HepG2 (cell line): ENCODE data around the gene CCDC88B. TPM values are rescaled to one million over a fixed set of nuclear protein-coding genes. Genes with fewer than 3 reads are reported as not detected.

Experiments used
- HNRNPL ChIP-seq: fragments of 200-400 bp; formaldehyde crosslinking; IDR thresholded peaks from 2 replicates; pipeline ENCODE4 v1.6.1; 2017; ENCODE audit warnings: mild to moderate bottlenecking, low read depth, low read length
- JUN ChIP-seq: sonication (generic); formaldehyde crosslinking; IDR thresholded peaks from 2 replicates; pipeline ENCODE4 v1.4.0; 2020; ENCODE audit warnings: mild to moderate bottlenecking, missing genetic modification reagents
- LCORL ChIP-seq, 2 experiments: fragments of 450-650 bp in 1 of 2; sonication (generic) in 1 of 2; formaldehyde crosslinking in 1 of 2; IDR thresholded peaks; 2 replicates each; pipeline versions ENCODE4 v1.5.0 to v1.6.1; 2017 to 2020; ENCODE audit warnings: antibody characterized with exemption in 1 of 2, missing genetic modification reagents in 1 of 2
- PHF21A ChIP-seq: sonication (generic); formaldehyde crosslinking; IDR thresholded peaks from 2 replicates; pipeline ENCODE4 v1.5.0; 2020; ENCODE audit warnings: mild to moderate bottlenecking, missing genetic modification reagents
- SP2 ChIP-seq: sonication (generic); formaldehyde crosslinking; IDR thresholded peaks from 2 replicates; pipeline ENCODE4 v1.5.1; 2020; ENCODE audit warnings: mild to moderate bottlenecking, missing genetic modification reagents
- SPEN ChIP-seq: sonication (generic); formaldehyde crosslinking; IDR thresholded peaks from 2 replicates; pipeline ENCODE4 v1.5.1; 2020; ENCODE audit warnings: low read depth, mild to moderate bottlenecking, missing genetic modification reagents
- TAF1 ChIP-seq: sonication (generic); formaldehyde crosslinking; IDR thresholded peaks from 2 replicates; pipeline ENCODE4 v1.4.0; 2020; ENCODE audit warnings: missing genetic modification reagents
- ZMYM4 ChIP-seq: sonication (generic); formaldehyde crosslinking; IDR thresholded peaks from 2 replicates; pipeline ENCODE4 v1.8.1; 2023; ENCODE audit warnings: mild to moderate bottlenecking, missing genetic modification reagents
- ZNF251 ChIP-seq: sonication (generic); formaldehyde crosslinking; IDR thresholded peaks from 2 replicates; pipeline ENCODE4 v1.9.0; 2021; ENCODE audit warnings: mild to moderate bottlenecking, missing genetic modification reagents
- ZNF431 ChIP-seq: sonication (generic); formaldehyde crosslinking; IDR thresholded peaks from 2 replicates; pipeline ENCODE4 v1.9.0; 2022; ENCODE audit warnings: missing genetic modification reagents, low read depth, mild to moderate bottlenecking, borderline replicate concordance
- ZNF614 ChIP-seq: IDR thresholded peaks from 2 replicates; pipeline ENCODE4 v1.6.1; 2018; ENCODE audit warnings: missing biosample characterization, missing genetic modification reagents, inconsistent platforms, borderline replicate concordance
- ZNF747 ChIP-seq: sonication (generic); formaldehyde crosslinking; IDR thresholded peaks from 2 replicates; pipeline ENCODE4 v1.8.1; 2023; ENCODE audit warnings: missing genetic modification reagents, mild to moderate bottlenecking, borderline replicate concordance
- ZNF792 ChIP-seq: IDR thresholded peaks from 2 replicates; pipeline ENCODE4 v1.6.1; 2016
- polyA plus RNA-seq, 8 experiments: library from polyadenylated mRNA; depleted of rRNA in 3 of 8; stranded (reverse) in 7 of 8; unstranded in 1 of 8; fragments of >200 nt; fragmentation: Illumina TruSeq in 4 of 8; extraction: Trizol in 4 of 8; gene quantifications; 2 replicates each; pipeline versions ENCODE4 v1.2.1 to v1.2.3, GENCODE V29; 2011 to 2016; ENCODE audit warnings: low read depth in 4 of 8, missing spikeins in 1 of 8, mixed read lengths in 1 of 8; ENCODE audit not compliant: insufficient read depth in 1 of 8
- total RNA-seq, 5 experiments: library from RNA; depleted of rRNA; stranded (reverse); fragments of >200 nt; fragmentation: Illumina TruSeq; extraction: Trizol; gene quantifications; 2 replicates each; pipeline ENCODE4 v1.2.3, GENCODE V29; 2016; ENCODE audit warnings: low read depth in 1 of 5
- TF ChIP-seq, protein P1 (sequence below): sonication (generic); formaldehyde crosslinking; IDR thresholded peaks from one replicate; pipeline ENCODE4 v1.5.1; 2020; ENCODE audit warnings: mild to moderate bottlenecking, missing genetic modification reagents; ENCODE audit errors: not compliant biosample characterization
- TF ChIP-seq, protein P2 (sequence below): sonication (generic); formaldehyde crosslinking; IDR thresholded peaks from 2 replicates; pipeline ENCODE4 v1.4.0; 2020; ENCODE audit warnings: missing genetic modification reagents
- TF ChIP-seq, protein P3 (sequence below): sonication (generic); formaldehyde crosslinking; IDR thresholded peaks from 2 replicates; pipeline ENCODE4 v1.4.0; 2020; ENCODE audit warnings: mild to moderate bottlenecking, missing genetic modification reagents

Gene CCDC88B
- total and polyA plus RNA-seq, 2 of the 13 experiments (the other 11 are each of a cell fraction or from before 2014, with no cell fraction given) = 3.6 to 4.8 TPM

DNA sequence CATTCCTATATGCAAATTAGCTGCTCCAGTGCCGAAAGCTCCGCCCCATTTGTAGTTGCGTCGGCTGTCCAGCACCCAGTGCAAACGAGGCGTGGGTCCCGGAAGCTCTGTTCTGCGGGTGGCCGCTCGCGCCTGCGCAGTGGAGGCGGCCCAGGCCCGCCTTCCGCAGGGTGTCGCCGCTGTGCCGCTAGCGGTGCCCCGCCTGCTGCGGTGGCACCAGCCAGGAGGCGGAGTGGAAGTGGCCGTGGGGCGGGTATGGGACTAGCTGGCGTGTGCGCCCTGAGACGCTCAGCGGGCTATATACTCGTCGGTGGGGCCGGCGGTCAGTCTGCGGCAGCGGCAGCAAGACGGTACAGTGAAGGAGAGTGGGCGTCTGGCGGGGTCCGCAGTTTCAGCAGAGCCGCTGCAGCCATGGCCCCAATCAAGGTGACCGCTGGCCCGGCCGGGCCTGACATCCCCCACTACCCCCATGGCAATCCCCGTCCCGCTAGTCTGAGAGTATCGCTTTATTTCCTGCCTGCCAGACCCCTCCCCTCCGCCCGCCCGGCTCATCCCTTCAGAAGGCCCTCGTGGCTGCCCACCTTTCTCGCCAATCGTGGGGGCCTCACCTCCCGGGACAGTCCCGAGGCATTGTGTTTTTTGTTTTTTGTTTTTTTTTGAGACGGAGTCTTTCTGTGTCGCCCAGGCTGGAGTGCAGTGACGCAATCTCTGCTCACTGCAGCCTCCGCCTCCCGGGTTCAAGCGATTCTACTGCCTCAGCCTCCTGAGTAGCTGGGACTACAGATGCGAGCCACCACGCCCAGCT lies 21.8 kb upstream of the CCDC88B start, which contains the start of gene PRDX5 (continued):
- TF ChIP-seq, protein P1, sequence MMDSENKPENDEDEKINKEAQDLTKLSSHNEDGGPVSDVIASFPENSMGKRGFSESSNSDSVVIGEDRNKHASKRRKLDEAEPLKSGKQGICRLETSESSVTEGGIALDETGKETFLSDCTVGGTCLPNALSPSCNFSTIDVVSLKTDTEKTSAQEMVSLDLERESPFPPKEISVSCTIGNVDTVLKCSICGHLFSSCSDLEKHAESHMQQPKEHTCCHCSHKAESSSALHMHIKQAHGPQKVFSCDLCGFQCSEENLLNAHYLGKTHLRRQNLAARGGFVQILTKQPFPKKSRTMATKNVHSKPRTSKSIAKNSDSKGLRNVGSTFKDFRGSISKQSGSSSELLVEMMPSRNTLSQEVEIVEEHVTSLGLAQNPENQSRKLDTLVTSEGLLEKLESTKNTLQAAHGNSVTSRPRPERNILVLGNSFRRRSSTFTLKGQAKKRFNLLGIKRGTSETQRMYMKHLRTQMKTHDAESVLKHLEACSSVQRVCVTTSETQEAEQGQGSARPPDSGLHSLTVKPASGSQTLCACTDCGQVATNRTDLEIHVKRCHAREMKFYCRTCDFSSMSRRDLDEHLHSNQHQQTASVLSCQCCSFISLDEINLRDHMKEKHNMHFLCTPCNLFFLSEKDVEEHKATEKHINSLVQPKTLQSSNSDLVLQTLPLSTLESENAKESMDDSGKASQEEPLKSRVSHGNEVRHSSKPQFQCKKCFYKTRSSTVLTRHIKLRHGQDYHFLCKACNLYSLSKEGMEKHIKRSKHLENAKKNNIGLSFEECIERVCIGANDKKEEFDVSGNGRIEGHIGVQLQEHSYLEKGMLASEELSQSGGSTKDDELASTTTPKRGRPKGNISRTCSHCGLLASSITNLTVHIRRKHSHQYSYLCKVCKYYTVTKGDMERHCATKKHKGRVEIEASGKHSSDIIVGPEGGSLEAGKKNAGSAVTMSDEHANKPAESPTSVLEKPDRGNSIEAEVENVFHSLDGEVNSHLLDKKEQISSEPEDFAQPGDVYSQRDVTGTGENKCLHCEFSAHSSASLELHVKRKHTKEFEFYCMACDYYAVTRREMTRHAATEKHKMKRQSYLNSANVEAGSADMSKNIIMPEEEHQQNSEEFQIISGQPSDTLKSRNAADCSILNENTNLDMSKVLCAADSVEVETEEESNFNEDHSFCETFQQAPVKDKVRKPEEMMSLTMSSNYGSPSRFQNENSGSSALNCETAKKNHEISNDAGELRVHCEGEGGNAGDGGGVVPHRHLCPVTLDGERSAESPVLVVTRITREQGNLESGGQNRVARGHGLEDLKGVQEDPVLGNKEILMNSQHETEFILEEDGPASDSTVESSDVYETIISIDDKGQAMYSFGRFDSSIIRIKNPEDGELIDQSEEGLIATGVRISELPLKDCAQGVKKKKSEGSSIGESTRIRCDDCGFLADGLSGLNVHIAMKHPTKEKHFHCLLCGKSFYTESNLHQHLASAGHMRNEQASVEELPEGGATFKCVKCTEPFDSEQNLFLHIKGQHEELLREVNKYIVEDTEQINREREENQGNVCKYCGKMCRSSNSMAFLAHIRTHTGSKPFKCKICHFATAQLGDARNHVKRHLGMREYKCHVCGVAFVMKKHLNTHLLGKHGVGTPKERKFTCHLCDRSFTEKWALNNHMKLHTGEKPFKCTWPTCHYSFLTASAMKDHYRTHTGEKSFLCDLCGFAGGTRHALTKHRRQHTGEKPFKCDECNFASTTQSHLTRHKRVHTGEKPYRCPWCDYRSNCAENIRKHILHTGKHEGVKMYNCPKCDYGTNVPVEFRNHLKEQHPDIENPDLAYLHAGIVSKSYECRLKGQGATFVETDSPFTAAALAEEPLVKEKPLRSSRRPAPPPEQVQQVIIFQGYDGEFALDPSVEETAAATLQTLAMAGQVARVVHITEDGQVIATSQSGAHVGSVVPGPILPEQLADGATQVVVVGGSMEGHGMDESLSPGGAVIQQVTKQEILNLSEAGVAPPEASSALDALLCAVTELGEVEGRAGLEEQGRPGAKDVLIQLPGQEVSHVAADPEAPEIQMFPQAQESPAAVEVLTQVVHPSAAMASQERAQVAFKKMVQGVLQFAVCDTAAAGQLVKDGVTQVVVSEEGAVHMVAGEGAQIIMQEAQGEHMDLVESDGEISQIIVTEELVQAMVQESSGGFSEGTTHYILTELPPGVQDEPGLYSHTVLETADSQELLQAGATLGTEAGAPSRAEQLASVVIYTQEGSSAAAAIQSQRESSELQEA (CRISPR knock-in tag) = peak; percentile 48
- TF ChIP-seq SP2 (CRISPR knock-in tag) = 0 out of 2 replicates have a peak, but pooled peaks have one; percentile 29
- TF ChIP-seq TAF1 (CRISPR knock-in tag) = peak; percentile 69
- TF ChIP-seq ZNF431 (CRISPR knock-in tag) = 0 out of 2 replicates have a peak, but pooled peaks have one; percentile 52
- peak; percentile 69; the same call in 1 of the 2 replicates for TF ChIP-seq HNRNPL
- TF ChIP-seq ZNF747 (CRISPR knock-in tag) = 0 out of 2 replicates have a peak, but pooled peaks have one; percentile 15
- TF ChIP-seq, protein P2, sequence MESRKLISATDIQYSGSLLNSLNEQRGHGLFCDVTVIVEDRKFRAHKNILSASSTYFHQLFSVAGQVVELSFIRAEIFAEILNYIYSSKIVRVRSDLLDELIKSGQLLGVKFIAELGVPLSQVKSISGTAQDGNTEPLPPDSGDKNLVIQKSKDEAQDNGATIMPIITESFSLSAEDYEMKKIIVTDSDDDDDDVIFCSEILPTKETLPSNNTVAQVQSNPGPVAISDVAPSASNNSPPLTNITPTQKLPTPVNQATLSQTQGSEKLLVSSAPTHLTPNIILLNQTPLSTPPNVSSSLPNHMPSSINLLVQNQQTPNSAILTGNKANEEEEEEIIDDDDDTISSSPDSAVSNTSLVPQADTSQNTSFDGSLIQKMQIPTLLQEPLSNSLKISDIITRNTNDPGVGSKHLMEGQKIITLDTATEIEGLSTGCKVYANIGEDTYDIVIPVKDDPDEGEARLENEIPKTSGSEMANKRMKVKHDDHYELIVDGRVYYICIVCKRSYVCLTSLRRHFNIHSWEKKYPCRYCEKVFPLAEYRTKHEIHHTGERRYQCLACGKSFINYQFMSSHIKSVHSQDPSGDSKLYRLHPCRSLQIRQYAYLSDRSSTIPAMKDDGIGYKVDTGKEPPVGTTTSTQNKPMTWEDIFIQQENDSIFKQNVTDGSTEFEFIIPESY (CRISPR knock-in tag) = 0 out of 2 replicates have a peak, but pooled peaks have one; percentile 3
- peak; percentile 87 for TF ChIP-seq PHF21A
- TF ChIP-seq ZNF792 (CRISPR knock-in tag) = no peak
- 0 out of 2 replicates have a peak, but pooled peaks have one; percentile 88 for TF ChIP-seq ZNF251 (CRISPR knock-in tag)
- TF ChIP-seq LCORL (IDR thresholded peaks at IDR 0.05) = no peak
- TF ChIP-seq LCORL (CRISPR knock-in tag; IDR thresholded peaks at IDR 0.05) = peak; percentile 89
- TF ChIP-seq JUN (CRISPR knock-in tag) = 0 out of 2 replicates have a peak, but pooled peaks have one; percentile 39
- TF ChIP-seq ZNF614 (CRISPR knock-in tag) = peak; percentile 34; the same call in 1 of the 2 replicates
- peak; percentile 6; the same call in 1 of the 2 replicates for TF ChIP-seq ZMYM4 (CRISPR knock-in tag)
- 0 out of 2 replicates have a peak, but pooled peaks have one; percentile 43 for TF ChIP-seq SPEN (CRISPR knock-in tag)
- TF ChIP-seq, protein P3, sequence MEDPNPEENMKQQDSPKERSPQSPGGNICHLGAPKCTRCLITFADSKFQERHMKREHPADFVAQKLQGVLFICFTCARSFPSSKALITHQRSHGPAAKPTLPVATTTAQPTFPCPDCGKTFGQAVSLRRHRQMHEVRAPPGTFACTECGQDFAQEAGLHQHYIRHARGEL = no peak
